Superior temporal gyrus (tissue), 1 donor: ENCODE measurements around the gene RAET1G.
"Not testable (repeated sequence)": the region's sequence is repeated elsewhere in the genome, so short reads cannot be mapped to it uniquely, and the experiment has no call there.

ENCODE experiments used
- DNase-seq: peaks from one replicate; pipeline ENCODE4 v3.0.0-alpha.2; 2016; ENCODE audit errors: extremely low spot score

RAET1G gene

GRCh38 chr6:149922642-149923326 lies at the start of gene RAET1G:
Gene RAET1G, minus strand, starts transcription at chr6:149923121. Its CDS starts 111 bp downstream, at chr6:149923010.
- peak; percentile 72 for DNase-seq

- DNase-seq: no peak
Measured at GRCh38 chr6:149969635-149970034, 46.7 kb upstream of the RAET1G start.

GRCh38 chr6:149968909-149969308 lies 46.0 kb upstream of the RAET1G start:
- DNase-seq: not testable (repeated sequence)

- not testable (repeated sequence) for DNase-seq
Measured at GRCh38 chr6:149967999-149968398, 45.1 kb upstream of the RAET1G start.

- no peak for DNase-seq
Measured at GRCh38 chr6:149967591-149967990, 44.7 kb upstream of the RAET1G start.

GRCh38 chr6:149966319-149966718 lies 43.4 kb upstream of the RAET1G start:
- not testable (repeated sequence) for DNase-seq

- no peak for DNase-seq
Measured at GRCh38 chr6:149965194-149966020, 42.5 kb upstream of the RAET1G start.

GRCh38 chr6:149964308-149965193 lies 41.6 kb upstream of the RAET1G start:
- DNase-seq: no peak

GRCh38 chr6:149963462-149964307 lies 40.8 kb upstream of the RAET1G start, which contains the start of gene ULBP1:
Gene ULBP1, plus strand, starts transcription at chr6:149963943. Its CDS starts 107 bp downstream, at chr6:149964050.
- DNase-seq: no peak

- DNase-seq: no peak
Measured at GRCh38 chr6:149963212-149963461, 40.2 kb upstream of the RAET1G start.

GRCh38 chr6:149962461-149963211 lies 39.7 kb upstream of the RAET1G start:
- no peak for DNase-seq

- DNase-seq: no peak
Measured at GRCh38 chr6:149961728-149962425, 39.0 kb upstream of the RAET1G start.

- no peak for DNase-seq
Measured at GRCh38 chr6:149960488-149960887, 37.6 kb upstream of the RAET1G start.

GRCh38 chr6:149959806-149960205 lies 36.9 kb upstream of the RAET1G start:
- not testable (repeated sequence) for DNase-seq

GRCh38 chr6:149958124-149958523 lies 35.2 kb upstream of the RAET1G start:
- not testable (repeated sequence) for DNase-seq

GRCh38 chr6:149955654-149956317 lies 32.9 kb upstream of the RAET1G start:
- not testable (repeated sequence) for DNase-seq

- DNase-seq: not testable (repeated sequence)
Measured at GRCh38 chr6:149954984-149955653, 32.2 kb upstream of the RAET1G start.

- not testable (repeated sequence) for DNase-seq
Measured at GRCh38 chr6:149954328-149954983, 31.5 kb upstream of the RAET1G start.
